GM18517 (cell line): ENCODE measurements around the gene PPP1R7.

Experiments used
- ATAC-seq: cut with Tn5 transposase; IDR thresholded peaks from one replicate; pipeline ENCODE4 v1.9.1; 2021; ENCODE audit warnings: mild to moderate bottlenecking, moderate library complexity; ENCODE audit not compliant: unreplicated experiment

The PPP1R7 gene

GRCh38 chr2:241120440-241120839 lies 29.8 kb upstream of the PPP1R7 start:
- ATAC-seq = no peak

DNA sequence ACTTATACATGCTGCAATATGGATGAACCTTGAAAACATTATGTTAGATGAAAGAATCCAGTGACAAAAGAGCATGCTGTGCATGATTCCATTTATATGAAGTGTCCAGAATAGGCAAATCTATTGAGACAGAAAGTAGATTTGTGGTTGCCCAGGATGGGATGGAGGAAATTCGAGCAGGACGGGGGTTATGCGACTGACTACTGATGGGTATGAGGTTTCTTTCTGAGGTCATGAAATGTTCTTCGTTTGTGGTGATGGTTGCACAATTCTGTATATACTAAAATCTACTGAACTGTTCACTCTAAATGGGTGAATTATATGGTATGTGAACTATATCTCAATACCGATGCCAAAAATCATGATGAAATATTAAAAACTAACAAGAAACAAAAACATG lies 29.3 kb upstream of the PPP1R7 start:
- no peak for ATAC-seq

- no peak for ATAC-seq
These were observed 27.8 kb upstream of the PPP1R7 start for GRCh38 chr2:241122376-241123002.

DNA sequence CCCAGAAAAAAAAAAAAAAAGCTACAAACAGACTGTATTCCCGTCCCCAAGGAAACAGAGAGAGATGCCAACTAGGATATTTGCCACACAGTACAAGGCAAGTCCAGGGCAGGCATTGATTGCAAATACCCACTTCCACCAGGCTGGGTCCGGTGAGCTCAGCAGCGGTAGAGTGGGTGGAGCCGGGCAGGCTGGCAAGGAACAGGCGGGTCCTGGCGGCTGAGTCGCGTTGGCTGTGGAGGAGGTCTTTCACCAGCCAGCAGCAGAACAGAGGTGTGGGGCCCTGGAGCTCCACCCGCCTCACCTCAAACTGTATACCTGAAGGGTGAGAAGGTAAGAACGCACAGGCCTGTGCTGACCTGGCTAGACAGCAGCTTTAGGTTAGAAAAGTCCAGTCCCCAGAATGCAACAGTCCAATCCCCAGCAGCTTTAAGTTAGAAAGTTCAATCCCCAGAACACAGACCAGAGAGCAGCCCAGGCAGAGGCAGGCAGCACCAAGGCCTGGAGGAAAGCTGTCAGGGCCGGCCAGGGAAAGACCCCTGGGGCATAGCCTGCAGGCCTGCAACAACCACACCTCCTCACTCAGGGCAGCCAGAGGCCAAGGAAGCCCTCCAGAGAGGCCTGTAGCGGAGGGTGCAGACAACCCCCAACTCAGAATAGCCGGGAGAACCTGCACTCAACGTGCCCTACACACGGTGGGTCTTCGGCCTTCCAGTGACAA lies 26.3 kb upstream of the PPP1R7 start:
- ATAC-seq = no peak

- ATAC-seq = no peak
These were observed 24.6 kb upstream of the PPP1R7 start for GRCh38 chr2:241125626-241126025.

GRCh38 chr2:241126201-241126611 lies 24.1 kb upstream of the PPP1R7 start:
- no peak for ATAC-seq

GRCh38 chr2:241126771-241127202 lies 23.5 kb upstream of the PPP1R7 start:
- ATAC-seq = no peak

GRCh38 chr2:241128266-241128665 lies 22.0 kb upstream of the PPP1R7 start:
- no peak for ATAC-seq

DNA sequence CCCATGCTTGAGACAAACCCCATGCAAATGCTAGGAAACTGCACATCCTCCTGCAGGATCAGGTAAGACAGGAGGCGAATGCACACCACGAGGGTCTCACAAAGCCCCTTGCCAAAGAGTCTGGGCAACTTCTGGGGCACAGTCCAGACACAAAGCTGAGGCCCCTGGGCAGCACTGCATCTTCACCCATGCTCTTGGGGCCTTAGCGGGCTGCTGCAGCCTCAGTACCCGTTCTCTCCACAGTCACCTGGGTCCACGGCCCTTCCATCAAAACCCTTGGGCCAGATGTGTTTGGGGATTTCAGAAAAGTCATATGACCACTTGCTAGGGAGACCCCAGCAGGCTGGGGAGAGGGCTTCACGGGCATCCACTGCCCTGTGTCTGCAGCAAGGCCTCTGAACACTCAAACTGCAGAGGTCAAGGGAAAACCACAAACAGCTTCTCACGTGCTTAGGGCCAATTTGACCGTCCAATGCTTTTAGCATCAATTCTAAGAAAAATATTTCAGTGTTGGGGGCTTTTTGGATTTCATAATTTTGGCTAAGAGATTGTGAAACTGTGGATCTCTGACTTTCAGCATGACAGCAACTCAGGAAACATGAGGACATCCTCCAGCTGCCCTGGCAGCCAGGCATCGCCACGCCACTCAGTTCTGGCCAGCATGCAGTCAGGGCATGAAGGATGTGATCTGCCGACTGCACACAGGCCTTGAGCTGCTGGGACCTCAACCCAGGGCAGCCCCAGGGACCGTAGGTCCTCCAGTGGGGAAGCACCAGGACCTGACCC lies 21.0 kb upstream of the PPP1R7 start:
- no peak for ATAC-seq

- ATAC-seq = no peak
These were observed 20.0 kb upstream of the PPP1R7 start for GRCh38 chr2:241130316-241130715.

- ATAC-seq = no peak
These were observed 18.7 kb upstream of the PPP1R7 start for GRCh38 chr2:241131531-241131930.

DNA sequence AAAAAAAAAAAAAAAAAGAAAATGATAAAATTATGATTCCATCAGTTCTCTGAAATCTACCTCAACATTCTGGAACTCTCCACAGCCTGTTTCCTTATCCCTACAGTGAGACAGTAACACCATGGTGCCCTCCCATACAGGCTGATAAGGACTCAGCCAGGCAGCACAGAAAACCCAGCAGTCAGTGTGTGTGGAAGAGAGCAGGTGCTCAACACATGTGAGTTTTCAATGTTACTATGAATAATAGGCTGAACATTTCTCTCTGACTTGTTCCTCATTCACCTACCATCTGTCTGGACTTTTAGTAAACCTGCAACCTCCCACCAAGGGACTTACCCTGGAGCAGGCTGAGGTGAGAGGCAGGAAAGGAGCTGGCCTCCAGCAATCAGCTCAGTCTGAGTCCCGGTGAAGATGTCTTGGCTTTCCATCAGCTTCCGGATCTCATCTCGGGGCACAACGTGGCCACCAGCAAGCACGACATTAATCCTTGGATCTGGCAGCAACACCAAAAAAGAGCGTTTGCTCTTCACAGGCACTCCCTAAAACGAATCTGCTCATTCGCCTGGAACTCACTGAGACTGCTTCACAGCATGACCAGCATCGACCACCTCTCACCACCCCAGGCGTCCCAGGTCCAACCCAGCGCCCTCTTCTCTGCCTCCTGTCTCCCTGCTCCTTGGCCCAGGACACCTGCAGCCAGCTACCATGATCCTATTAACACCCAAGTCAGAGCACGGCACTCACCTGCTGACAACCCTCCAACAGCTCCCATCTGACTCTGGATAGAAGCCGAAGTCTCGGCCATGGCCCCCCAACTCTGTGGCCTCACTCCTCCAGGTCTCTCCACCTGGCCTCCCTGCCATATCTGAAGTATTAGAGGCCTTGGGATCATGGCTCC lies 17.5 kb upstream of the PPP1R7 start:
- no peak for ATAC-seq

- ATAC-seq = no peak
These were observed 16.8 kb upstream of the PPP1R7 start for GRCh38 chr2:241133436-241133820.

DNA sequence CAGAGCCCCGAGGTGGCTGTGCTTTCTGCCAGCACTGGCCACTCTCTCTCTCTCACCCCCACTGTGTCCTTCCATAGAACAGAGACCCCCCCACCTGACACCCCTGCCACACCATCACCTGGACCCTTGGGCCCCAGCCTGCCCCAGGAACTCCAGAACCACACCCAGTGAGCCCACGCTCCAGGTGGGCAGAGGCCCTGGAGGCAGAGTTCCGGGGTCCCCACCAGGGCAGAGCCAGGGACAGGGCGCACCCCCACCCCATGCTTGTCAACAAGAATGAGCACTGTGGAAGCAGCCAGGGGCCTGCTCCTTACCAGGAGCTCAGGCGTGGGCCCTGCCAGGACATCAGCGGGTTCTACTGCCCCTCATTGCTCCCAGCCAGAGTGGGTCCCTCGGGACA lies 15.6 kb upstream of the PPP1R7 start:
- ATAC-seq = no peak

- no peak for ATAC-seq
These were observed 14.5 kb upstream of the PPP1R7 start for GRCh38 chr2:241135737-241136136.

DNA sequence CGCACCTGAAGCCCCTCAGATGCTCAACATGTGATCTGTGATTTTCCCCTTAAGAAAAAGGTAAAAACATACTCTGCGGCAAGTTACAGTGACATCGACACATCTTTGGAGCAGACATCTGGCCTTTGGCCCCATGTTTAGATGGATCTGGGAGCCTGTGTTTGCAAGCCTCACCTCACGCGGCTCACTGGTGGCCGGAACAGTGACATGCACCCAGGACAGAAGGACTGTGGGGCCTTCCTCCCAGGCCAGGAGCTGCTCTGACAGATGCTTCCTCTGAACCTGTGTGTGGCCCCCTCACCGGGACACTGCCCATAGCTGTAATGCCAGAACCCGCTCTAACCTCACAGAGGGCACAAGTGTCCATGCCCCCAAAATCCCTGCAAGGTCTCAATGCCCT lies 14.1 kb upstream of the PPP1R7 start:
- no peak for ATAC-seq

- no peak for ATAC-seq
These were observed 13.5 kb upstream of the PPP1R7 start for GRCh38 chr2:241136661-241137260.

GRCh38 chr2:241137276-241138190 lies 12.7 kb upstream of the PPP1R7 start:
- no peak for ATAC-seq

- ATAC-seq = no peak
These were observed 11.8 kb upstream of the PPP1R7 start for GRCh38 chr2:241138471-241138870.
